ENCODE results near the gene TAAR8. TPM values are rescaled to one million over a fixed set of nuclear protein-coding genes. Genes with fewer than 3 reads are reported as not detected.

TAAR8 gene
- polyA plus RNA-seq, 1 donor from 2014 or later: not detected

- Histone ChIP-seq H3K36me3 (ENCODE audit: insufficient read depth, low read length) (no peaks in the 10 kb centered on the region), H3K27me3 (ENCODE audit: insufficient read depth, low read depth, low read length) (no peaks in the 10 kb centered on the region), H3K79me2 (replicated peaks; ENCODE audit: insufficient read depth, low read length) (no peaks in the 10 kb centered on the region), H3K4me2 (ENCODE audit: low read length) (no peak overlapping the region), H3F3A (ENCODE audit: insufficient read depth, low read length, poor library complexity, severe bottlenecking) (no peaks in the 10 kb centered on the region), H4K20me1 (ENCODE audit: insufficient read depth) (no peaks in the 10 kb centered on the region), H3K27ac (ENCODE audit: low read length) (no peak overlapping the region), H3K4me3 (ENCODE audit: low read length) (no peak overlapping the region), H3K9me3 (ENCODE audit: low read length) (no peaks in the 10 kb centered on the region), H3K9ac (ENCODE audit: low read length) (no peak overlapping the region), H2AFZ (ENCODE audit: low read depth, low read length) (no peak overlapping the region), H3K9me2 (ENCODE audit: insufficient read depth, low read length) (no peaks in the 10 kb centered on the region)
- TF ChIP-seq RAD21 (conservative IDR thresholded peaks at IDR 0.05) (no peak), EZH2 (IDR thresholded peaks at IDR 0.05; ENCODE audit: borderline replicate concordance, insufficient read depth, low read length, poor library complexity, severe bottlenecking) (no peak), MXI1 (conservative IDR thresholded peaks at IDR 0.05; ENCODE audit: poor library complexity, severe bottlenecking) (no peak), SMC3 (conservative IDR thresholded peaks at IDR 0.05; ENCODE audit: poor library complexity) (no peak), CTCF (IDR thresholded peaks at IDR 0.05; ENCODE audit: poor library complexity, severe bottlenecking) (no peak), TAF1 (IDR thresholded peaks at IDR 0.05; ENCODE audit: low read depth) (no peak), POLR2AphosphoS5 (IDR thresholded peaks at IDR 0.05) (no peak)
These were observed 15.1 kb downstream of the TAAR8 start for GRCh38 chr6:132567566-132567965.

DNA sequence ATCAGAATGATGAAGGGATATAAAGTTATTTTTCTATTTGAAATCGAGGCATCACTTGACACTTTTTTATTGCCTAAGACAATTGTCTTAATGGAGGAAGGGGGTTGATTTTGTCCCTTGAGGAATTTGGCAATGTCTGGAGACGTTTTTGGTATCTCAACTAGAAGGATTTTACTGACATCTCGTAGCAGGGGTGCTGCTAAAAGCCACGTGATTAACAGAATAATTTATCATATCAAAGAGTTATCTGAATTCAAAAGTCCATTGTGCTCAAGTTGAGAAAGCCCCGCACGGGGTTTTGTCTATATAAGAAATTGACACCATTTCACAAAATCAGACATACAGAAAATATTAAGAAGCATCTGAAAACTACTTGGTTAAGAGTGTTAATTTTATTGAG is 16.1 kb downstream of the TAAR8 start:
- Histone ChIP-seq H4K20me1 (ENCODE audit: insufficient read depth) (no peaks in the 10 kb centered on the region), H3K4me2 (ENCODE audit: low read length) (no peak overlapping the region), H2AFZ (ENCODE audit: low read depth, low read length) (no peak overlapping the region), H3K4me3 (ENCODE audit: low read length) (no peak overlapping the region), H3K27me3 (ENCODE audit: insufficient read depth, low read depth, low read length) (no peaks in the 10 kb centered on the region), H3K9me2 (ENCODE audit: insufficient read depth, low read length) (no peaks in the 10 kb centered on the region), H3F3A (ENCODE audit: insufficient read depth, low read length, poor library complexity, severe bottlenecking) (no peaks in the 10 kb centered on the region), H3K36me3 (ENCODE audit: insufficient read depth, low read length) (no peaks in the 10 kb centered on the region), H3K79me2 (replicated peaks; ENCODE audit: insufficient read depth, low read length) (no peaks in the 10 kb centered on the region), H3K9ac (ENCODE audit: low read length) (no peak overlapping the region), H3K9me3 (ENCODE audit: low read length) (no peaks in the 10 kb centered on the region), H3K27ac (ENCODE audit: low read length) (no peak overlapping the region)
- TF ChIP-seq CTCF (IDR thresholded peaks at IDR 0.05; ENCODE audit: poor library complexity, severe bottlenecking): no peak
- no peak for TF ChIP-seq POLR2AphosphoS5 (IDR thresholded peaks at IDR 0.05)
- no peak for TF ChIP-seq TAF1 (IDR thresholded peaks at IDR 0.05; ENCODE audit: low read depth)
- TF ChIP-seq EP300 (conservative IDR thresholded peaks at IDR 0.05; ENCODE audit: poor library complexity, severe bottlenecking): no peak
- no peak for TF ChIP-seq RAD21 (conservative IDR thresholded peaks at IDR 0.05)
- no peak for TF ChIP-seq MXI1 (conservative IDR thresholded peaks at IDR 0.05; ENCODE audit: poor library complexity, severe bottlenecking)

GRCh38 chr6:132569170-132569569 is 16.7 kb downstream of the TAAR8 start:
- Histone ChIP-seq H3K36me3 (ENCODE audit: insufficient read depth, low read length) (no peaks in the 10 kb centered on the region), H3K27ac (ENCODE audit: low read length) (no peak overlapping the region), H3K4me3 (ENCODE audit: low read length) (no peak overlapping the region), H3F3A (ENCODE audit: insufficient read depth, low read length, poor library complexity, severe bottlenecking) (no peaks in the 10 kb centered on the region), H2AFZ (ENCODE audit: low read depth, low read length) (no peak overlapping the region), H3K9me3 (ENCODE audit: low read length) (no peaks in the 10 kb centered on the region), H3K9ac (ENCODE audit: low read length) (no peak overlapping the region), H3K9me2 (ENCODE audit: insufficient read depth, low read length) (no peaks in the 10 kb centered on the region), H3K27me3 (ENCODE audit: insufficient read depth, low read depth, low read length) (no peaks in the 10 kb centered on the region), H4K20me1 (ENCODE audit: insufficient read depth) (no peaks in the 10 kb centered on the region), H3K79me2 (replicated peaks; ENCODE audit: insufficient read depth, low read length) (no peaks in the 10 kb centered on the region), H3K4me2 (ENCODE audit: low read length) (no peak overlapping the region)
- TF ChIP-seq EP300 (conservative IDR thresholded peaks at IDR 0.05; ENCODE audit: poor library complexity, severe bottlenecking) (no peak), RAD21 (conservative IDR thresholded peaks at IDR 0.05) (no peak)
